H1 (cell line): ENCODE measurements around the gene CALCOCO2. TPM values are rescaled to one million over a fixed set of nuclear protein-coding genes. Genes with fewer than 3 reads are reported as not detected.

Experiments used
- ASH2L ChIP-seq: fragments of 200-600, 300-600 bp; sonication (generic); IDR thresholded peaks from one replicate; pipeline ENCODE4 v1.7.1; 2017; ENCODE audit warnings: low read length
- ATF2 ChIP-seq: IDR thresholded peaks from 2 replicates; pipeline ENCODE4 v1.6.1; 2012; ENCODE audit warnings: low read length, inconsistent platforms
- ATF3 ChIP-seq: IDR thresholded peaks from 2 replicates; pipeline ENCODE4 v1.6.1; 2011; ENCODE audit warnings: low read depth, mild to moderate bottlenecking, low read length; ENCODE audit not compliant: insufficient read depth
- BCL11A ChIP-seq, 2 experiments: IDR thresholded peaks; one replicate each; pipeline ENCODE4 v1.6.1; 2011; ENCODE audit warnings: low read depth in 2 of 2, low read length in 2 of 2, mild to moderate bottlenecking in 2 of 2
- CBX8 ChIP-seq: fragments of 300-800, 300-1000 bp; sonication (generic); IDR thresholded peaks from 2 replicates; pipeline ENCODE4 v1.7.1; 2016; ENCODE audit warnings: low read depth, low read length, borderline replicate concordance
- CEBPB ChIP-seq: IDR thresholded peaks from 2 replicates; pipeline ENCODE4 v1.6.1; 2012; ENCODE audit warnings: low read depth, low read length
- CREB1 ChIP-seq: IDR thresholded peaks from 2 replicates; pipeline ENCODE4 v1.6.1; 2012; ENCODE audit warnings: inconsistent platforms
- EP300 ChIP-seq, 2 experiments: IDR thresholded peaks; 1 replicate in 1 of 2; 2 replicates in 1 of 2; pipeline ENCODE4 v1.6.1; 2011 to 2012; ENCODE audit warnings: low read depth in 2 of 2, low read length in 2 of 2, mild to moderate bottlenecking in 2 of 2, borderline replicate concordance in 1 of 2, inconsistent platforms in 1 of 2, moderate library complexity in 1 of 2
- HDAC2 ChIP-seq, 2 experiments: fragments of 300-600 bp in 1 of 2; sonication (generic) in 1 of 2; IDR thresholded peaks; 2 replicates each; pipeline ENCODE4 v1.6.1; 2011 to 2012; ENCODE audit warnings: low read depth in 2 of 2, low read length in 2 of 2, mild to moderate bottlenecking in 2 of 2, moderate library complexity in 2 of 2, borderline replicate concordance in 1 of 2, inconsistent platforms in 1 of 2
- MAFK ChIP-seq: IDR thresholded peaks from 2 replicates; pipeline ENCODE4 v1.6.1; 2012; ENCODE audit warnings: low read depth, mild to moderate bottlenecking, improper control_type of control experiment, low read length
- MAX ChIP-seq: IDR thresholded peaks from 2 replicates; pipeline ENCODE4 v1.6.1; 2012; ENCODE audit warnings: inconsistent platforms
- NRF1 ChIP-seq: IDR thresholded peaks from 2 replicates; pipeline ENCODE4 v1.6.1; 2011; ENCODE audit warnings: mild to moderate bottlenecking, low read depth, low read length, improper control_type of control experiment
- POLR2A ChIP-seq, 2 experiments: IDR thresholded peaks; 1 replicate in 1 of 2; 2 replicates in 1 of 2; pipeline ENCODE4 v1.6.1; 2011; ENCODE audit warnings: low read depth in 2 of 2, low read length in 2 of 2, mild to moderate bottlenecking in 2 of 2; ENCODE audit errors: control extremely low read depth in 1 of 2
- POLR2AphosphoS5 ChIP-seq: IDR thresholded peaks from 2 replicates; pipeline ENCODE4 v1.6.1; 2011; ENCODE audit warnings: low read depth, low read length
- RAD21 ChIP-seq, 2 experiments: IDR thresholded peaks in 1 of 2; conservative IDR thresholded peaks in 1 of 2; 2 replicates each; pipeline ENCODE4 v1.6.1; 2011; ENCODE audit warnings: low read depth in 2 of 2, low read length in 2 of 2, improper control_type of control experiment in 1 of 2, inconsistent platforms in 1 of 2, mild to moderate bottlenecking in 1 of 2, moderate library complexity in 1 of 2
- SAP30 ChIP-seq: fragments of 300-600 bp; sonication (generic); IDR thresholded peaks from 2 replicates; pipeline ENCODE4 v1.7.1; 2012; ENCODE audit warnings: low read length, moderate library complexity, mild to moderate bottlenecking, inconsistent platforms; ENCODE audit not compliant: insufficient read depth, insufficient replicate concordance
- SIN3A ChIP-seq, 2 experiments: IDR thresholded peaks in 1 of 2; conservative IDR thresholded peaks in 1 of 2; 2 replicates each; pipeline ENCODE4 v1.6.1; 2011 to 2012; ENCODE audit warnings: low read length in 2 of 2, improper control_type of control experiment in 1 of 2, low read depth in 1 of 2, mild to moderate bottlenecking in 1 of 2
- SIX5 ChIP-seq: IDR thresholded peaks from 2 replicates; pipeline ENCODE4 v1.6.1; 2011; ENCODE audit warnings: mild to moderate bottlenecking, low read depth, low read length
- SP1 ChIP-seq: IDR thresholded peaks from 2 replicates; pipeline ENCODE4 v1.6.1; 2011; ENCODE audit warnings: low read depth, low read length
- SP2 ChIP-seq: IDR thresholded peaks from 2 replicates; pipeline ENCODE4 v1.6.1; 2012; ENCODE audit warnings: mild to moderate bottlenecking, low read length, inconsistent platforms
- SP4 ChIP-seq: IDR thresholded peaks from 2 replicates; pipeline ENCODE4 v1.6.1; 2012; ENCODE audit warnings: low read length, inconsistent platforms
- USF2 ChIP-seq: IDR thresholded peaks from 2 replicates; pipeline ENCODE4 v1.6.1; 2011; ENCODE audit warnings: low read length, improper control_type of control experiment
- polyA plus RNA-seq, 7 experiments: library from polyadenylated mRNA; depleted of rRNA in 3 of 7; stranded (reverse) in 5 of 7; unstranded in 2 of 7; fragments of >200 nt in 5 of 7; fragments of 200-250 nt in 2 of 7; gene quantifications; 1 replicate in 5 of 7; 2 replicates in 1 of 7; 4 replicates in 1 of 7; pipeline versions ENCODE4 v1.2.1 to v1.2.3, GENCODE V29; 2011 to 2013; ENCODE audit warnings: missing spikeins in 2 of 7, mixed read lengths in 2 of 7
- total RNA-seq: library from RNA; stranded (reverse); fragmentation: NEBNext Ultra II Directional; extraction: Animal tissue kit (Norgen Biotek cat#: 25700); gene quantifications from 2 replicates; pipeline ENCODE4 v1.2.1, GENCODE V29; 2021

CALCOCO2 gene
- total and polyA plus RNA-seq, 2 of the 8 experiments (the other 6 are each of a cell fraction or from before 2014, with no cell fraction given) = 12.1 to 31.8 TPM

- 0 out of 2 replicates have a peak, but pooled peaks have one; percentile 13 for TF ChIP-seq ATF3
- TF ChIP-seq SP4 = peak; percentile 11; the same call in 1 of the 2 replicates
- TF ChIP-seq ASH2L = no peak
- no peak for TF ChIP-seq SIX5
- no peak for TF ChIP-seq NRF1
- TF ChIP-seq BCL11A (IDR thresholded peaks at IDR 0.05; ENCODE audit: low read depth in 2 of 2, low read length in 2 of 2) = no peak
- TF ChIP-seq CEBPB = no peak
- TF ChIP-seq POLR2A (IDR thresholded peaks at IDR 0.05; ENCODE audit: control extremely low read depth in 1 of 2, low read depth in 2 of 2, low read length in 2 of 2) = no peak
- TF ChIP-seq HDAC2 (IDR thresholded peaks at IDR 0.05; ENCODE audit: borderline replicate concordance in 1 of 2, low read depth in 2 of 2, low read length in 2 of 2) = no peak
- TF ChIP-seq CBX8 = no peak
- TF ChIP-seq SP1 = 0 out of 2 replicates have a peak, but pooled peaks have one; percentile 8
- TF ChIP-seq SIN3A (conservative IDR thresholded peaks at IDR 0.05 in 1 of 2, IDR thresholded peaks at IDR 0.05 in 1 of 2; ENCODE audit: low read depth in 1 of 2, low read length in 2 of 2) = no peak
- no peak for TF ChIP-seq ATF2
- no peak for TF ChIP-seq USF2
- no peak for TF ChIP-seq POLR2AphosphoS5
- no peak for TF ChIP-seq CREB1
- TF ChIP-seq MAFK = no peak
- no peak for TF ChIP-seq EP300 (IDR thresholded peaks at IDR 0.05; ENCODE audit: borderline replicate concordance in 1 of 2, low read depth in 2 of 2, low read length in 2 of 2)
- TF ChIP-seq MAX = peak; percentile 6; the same call in 1 of the 2 replicates
- peak; percentile 98 for TF ChIP-seq RAD21 (IDR thresholded peaks at IDR 0.05 in 1 of 2, conservative IDR thresholded peaks at IDR 0.05 in 1 of 2; ENCODE audit: low read depth in 2 of 2, low read length in 2 of 2)
- TF ChIP-seq SP2 = no peak
- TF ChIP-seq SAP30 = no peak
Observed at GRCh38 chr17:48804936-48805411, 25.9 kb upstream of the CALCOCO2 start (continued).
